PFSK-1 (cell line): ENCODE measurements around the gene CEPT1.

ENCODE experiments used
- POLR2AphosphoS5 ChIP-seq: IDR thresholded peaks from 2 replicates; pipeline ENCODE4 v1.6.1; 2012; ENCODE audit warnings: low read depth, mild to moderate bottlenecking, control low read depth, low read length, moderate library complexity
- REST ChIP-seq, 2 experiments: IDR thresholded peaks; 2 replicates each; pipeline versions ENCODE4 v1.6.1 to v1.8.0; 2011 to 2012; ENCODE audit warnings: low read depth in 2 of 2, low read length in 2 of 2, control low read depth in 1 of 2, inconsistent platforms in 1 of 2, mild to moderate bottlenecking in 1 of 2, moderate library complexity in 1 of 2; ENCODE audit not compliant: insufficient read depth in 1 of 2

- no peak for TF ChIP-seq REST (IDR thresholded peaks at IDR 0.05; ENCODE audit: insufficient read depth in 1 of 2, low read depth in 2 of 2, low read length in 2 of 2)
- no peak for TF ChIP-seq POLR2AphosphoS5
These were observed 583 bp upstream of the CEPT1 start for GRCh38 chr1:111139324-111139955.
